GM18505 (cell line): ENCODE measurements around the gene ZNF778.
"Not testable (repeated sequence)": the region's sequence is repeated elsewhere in the genome, so short reads cannot be mapped to it uniquely, and the experiment has no call there.

Source experiments
- ATAC-seq: cut with Tn5 transposase; IDR thresholded peaks from one replicate; pipeline ENCODE4 v1.9.1; 2021; ENCODE audit not compliant: unreplicated experiment
- POLR2A ChIP-seq: IDR thresholded peaks from 4 replicates; pipeline ENCODE4 v1.6.1; 2011; ENCODE audit warnings: borderline replicate concordance; ENCODE audit not compliant: insufficient read depth, insufficient read length; ENCODE audit errors: extremely low read depth

ZNF778 gene

DNA sequence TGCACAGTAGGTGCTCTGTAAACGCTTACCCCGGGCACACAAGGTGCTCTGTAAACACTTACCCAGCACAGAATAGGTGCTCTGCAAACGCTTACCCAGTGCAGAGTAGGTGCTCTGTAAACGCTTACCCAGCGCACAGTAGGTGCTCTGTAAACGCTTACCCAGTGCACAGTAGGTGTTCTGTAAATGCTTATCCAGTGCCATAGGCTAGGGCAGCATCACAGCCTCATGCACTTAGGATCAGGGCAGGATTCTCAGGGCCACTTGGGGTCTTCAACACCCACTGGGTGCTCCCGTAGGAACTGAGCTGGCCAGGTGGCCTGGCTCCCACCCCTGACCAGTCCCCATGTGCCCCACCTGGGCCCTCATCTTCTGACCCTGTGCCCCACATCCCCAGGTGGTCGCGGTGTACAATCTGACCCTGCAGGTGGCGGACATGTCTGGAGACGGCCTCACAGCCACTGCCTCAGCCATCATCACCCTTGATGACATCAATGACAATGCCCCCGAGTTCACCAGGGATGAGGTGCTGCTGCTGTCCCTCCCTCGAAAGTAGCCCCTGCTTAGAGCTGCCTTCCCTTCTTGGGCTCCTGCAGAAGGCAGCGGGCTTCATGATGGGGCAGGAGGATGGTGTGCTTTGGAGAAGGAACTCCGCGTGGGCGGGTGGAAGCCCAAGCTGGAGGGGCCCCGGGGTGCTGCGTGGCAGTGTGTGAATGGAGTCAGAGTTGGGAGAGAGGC, 30.3 kb upstream of the ZNF778 start:
- TF ChIP-seq POLR2A = no peak
- ATAC-seq = no peak

DNA sequence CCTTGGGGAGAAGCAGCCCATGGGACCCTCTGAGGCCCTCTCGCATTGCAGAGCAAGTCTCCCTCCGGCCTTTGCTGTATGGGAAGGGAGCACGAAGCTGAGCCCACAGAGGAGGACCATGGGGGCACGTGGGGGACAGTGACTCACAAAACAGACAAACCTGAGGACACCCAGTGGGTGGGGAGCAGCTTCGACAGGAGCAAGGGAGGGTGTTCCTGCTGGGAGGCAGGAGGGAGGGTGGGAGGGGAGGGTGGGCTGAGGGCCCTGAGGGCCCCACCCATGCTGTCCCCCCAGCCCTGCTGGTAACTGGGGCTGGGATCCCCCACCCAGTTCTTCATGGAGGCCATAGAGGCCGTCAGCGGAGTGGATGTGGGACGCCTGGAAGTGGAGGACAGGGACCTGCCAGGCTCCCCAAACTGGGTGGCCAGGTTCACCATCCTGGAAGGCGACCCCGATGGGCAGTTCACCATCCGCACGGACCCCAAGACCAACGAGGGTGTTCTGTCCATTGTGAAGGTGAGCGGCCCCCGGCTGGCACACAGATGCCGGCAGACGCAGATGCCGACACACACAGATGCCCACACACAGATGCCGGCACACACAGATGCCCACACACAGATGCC, 29.6 kb upstream of the ZNF778 start:
- TF ChIP-seq POLR2A = no peak
- no peak for ATAC-seq

DNA sequence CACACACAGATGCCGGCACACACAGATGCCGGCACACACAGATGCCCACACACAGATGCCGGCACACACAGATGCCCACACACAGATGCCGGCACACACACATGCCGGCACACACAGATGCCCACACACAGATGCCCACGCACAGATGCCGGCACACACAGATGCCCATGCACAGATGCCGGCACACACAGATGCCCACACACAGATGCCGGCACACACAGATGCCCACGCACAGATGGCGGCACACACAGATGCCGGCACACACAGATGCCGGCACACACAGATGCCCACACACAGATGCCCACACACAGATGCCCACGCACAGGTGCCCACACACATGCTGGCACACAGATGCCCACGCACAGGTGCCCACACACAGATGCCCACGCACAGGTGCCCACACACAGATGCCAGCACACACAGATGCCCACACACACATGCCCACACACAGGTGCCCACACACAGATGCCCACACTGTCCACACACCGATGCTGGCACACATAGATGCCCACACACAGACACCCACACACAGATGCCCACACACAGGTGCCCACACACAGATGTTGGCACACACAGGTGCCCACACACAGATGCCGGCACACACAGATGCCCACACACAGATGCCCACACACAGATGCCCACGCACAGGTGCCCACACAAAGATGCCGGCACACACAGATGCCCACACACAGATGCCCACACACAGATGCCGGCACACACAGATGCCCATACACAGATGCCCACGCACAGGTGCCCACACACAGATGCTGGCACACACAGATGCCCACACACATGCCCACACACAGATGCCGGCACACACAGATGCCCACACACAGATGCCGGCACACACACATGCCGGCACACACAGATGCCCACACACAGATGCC, 28.8 kb upstream of the ZNF778 start:
- not testable (repeated sequence) for ATAC-seq

DNA sequence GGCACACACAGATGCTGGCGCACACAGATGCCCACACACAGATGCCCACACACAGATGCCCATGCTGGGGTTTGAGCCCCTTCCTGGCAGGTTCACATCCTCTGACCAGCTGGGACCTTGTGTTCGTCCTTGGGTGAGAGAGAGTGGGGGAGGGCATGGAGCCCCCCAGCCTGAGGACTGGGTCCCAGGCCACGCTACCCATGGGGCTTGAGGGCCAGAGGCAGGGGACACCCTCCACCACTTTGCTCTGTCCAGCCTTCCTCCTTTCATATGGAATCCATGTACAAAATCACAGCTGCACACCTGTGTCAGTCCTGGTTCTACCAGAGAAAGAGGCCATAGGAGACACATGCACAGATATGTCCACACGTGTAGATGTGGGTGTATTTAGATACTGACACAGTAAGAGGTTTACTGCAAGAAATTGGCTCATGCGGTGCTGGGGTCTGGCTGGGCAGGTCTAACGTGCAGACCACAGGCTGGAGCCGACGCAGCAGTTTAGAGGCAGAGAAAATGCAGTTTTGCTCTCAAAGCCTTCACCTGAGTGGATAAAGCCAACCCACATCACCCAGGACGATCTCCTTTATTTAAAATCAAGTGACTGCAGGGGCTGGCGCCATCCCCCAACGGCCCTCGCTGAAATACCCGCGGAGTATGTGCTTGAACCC, 28.0 kb upstream of the ZNF778 start:
- ATAC-seq = no peak
- no peak for TF ChIP-seq POLR2A

DNA sequence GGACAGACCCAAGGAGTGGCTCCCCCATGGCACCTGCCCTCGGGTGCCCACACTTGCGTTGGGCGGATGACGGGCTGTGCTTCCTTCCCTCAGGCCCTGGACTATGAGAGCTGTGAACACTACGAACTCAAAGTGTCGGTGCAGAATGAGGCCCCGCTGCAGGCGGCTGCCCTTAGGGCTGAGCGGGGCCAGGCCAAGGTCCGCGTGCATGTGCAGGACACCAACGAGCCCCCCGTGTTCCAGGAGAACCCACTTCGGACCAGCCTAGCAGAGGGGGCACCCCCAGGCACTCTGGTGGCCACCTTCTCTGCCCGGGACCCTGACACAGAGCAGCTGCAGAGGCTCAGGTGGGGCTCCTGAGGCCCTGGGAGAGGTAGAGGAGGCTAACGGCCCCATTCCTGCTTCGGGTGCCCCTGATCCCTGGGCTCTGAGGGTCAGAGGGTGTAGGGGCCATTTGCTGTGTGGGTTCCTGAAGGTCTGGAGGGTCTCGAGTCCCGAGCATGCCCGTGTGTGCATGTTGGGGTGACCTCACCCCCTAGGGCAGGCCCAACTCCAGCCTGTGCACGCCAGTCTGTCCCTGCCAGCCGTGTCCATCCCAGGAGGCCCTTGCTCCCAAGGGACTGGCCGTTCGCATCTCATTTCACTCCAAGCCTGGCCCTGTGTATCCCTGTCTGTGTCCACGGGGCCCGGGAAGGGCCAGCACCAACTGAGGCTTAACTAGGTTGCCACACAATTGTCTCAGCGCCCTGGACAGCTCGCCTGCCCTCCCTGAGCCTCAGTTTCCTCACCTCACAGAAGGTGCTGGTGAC, 27.1 kb upstream of the ZNF778 start:
- ATAC-seq = no peak
- TF ChIP-seq POLR2A = no peak

DNA sequence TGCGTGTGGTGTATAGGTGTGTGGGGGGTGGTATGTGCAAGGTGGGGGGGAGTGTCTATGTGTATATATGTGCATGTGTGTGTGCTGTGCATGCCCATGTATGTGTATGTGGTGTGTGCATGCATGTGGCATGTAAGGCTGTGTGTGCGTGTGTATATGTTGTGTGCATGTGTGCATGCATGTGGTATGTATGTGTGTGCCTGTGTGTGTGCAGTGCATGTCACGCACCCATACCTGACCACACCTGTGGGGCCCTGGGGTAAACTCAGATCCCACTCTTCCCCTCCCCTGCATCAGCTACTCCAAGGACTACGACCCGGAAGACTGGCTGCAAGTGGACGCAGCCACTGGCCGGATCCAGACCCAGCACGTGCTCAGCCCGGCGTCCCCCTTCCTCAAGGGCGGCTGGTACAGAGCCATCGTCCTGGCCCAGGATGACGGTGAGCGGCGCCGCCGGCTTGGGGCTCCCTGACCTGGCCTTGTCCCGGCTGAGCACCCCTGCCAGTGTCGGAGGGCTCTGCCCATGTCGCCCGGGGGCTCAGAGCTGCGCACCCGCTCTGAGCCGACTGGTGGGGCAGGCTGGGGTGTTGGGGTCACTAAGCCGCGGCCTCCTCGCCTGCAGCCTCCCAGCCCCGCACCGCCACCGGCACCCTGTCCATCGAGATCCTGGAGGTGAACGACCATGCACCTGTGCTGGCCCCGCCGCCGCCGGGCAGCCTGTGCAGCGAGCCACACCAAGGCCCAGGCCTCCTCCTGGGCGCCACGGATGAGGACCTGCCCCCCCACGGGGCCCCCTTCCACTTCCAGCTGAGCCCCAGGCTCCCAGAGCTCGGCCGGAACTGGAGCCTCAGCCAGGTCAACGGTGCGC, 26.2 kb upstream of the ZNF778 start:
- no peak for TF ChIP-seq POLR2A
- ATAC-seq = no peak

DNA sequence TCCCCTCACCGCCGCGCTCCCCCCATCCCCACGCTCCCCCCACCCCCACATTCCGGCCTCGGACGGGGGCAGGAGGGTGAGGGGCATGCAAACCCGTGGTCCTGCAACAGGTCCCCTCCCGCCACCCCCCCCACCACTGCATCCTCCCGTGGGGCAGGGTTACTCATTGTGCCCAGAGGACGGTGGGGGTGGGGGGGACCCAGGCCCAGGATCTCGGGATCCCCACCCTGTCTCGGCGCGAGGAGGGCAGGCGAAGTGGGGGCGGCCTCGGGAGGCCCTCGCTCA, 25.7 kb upstream of the ZNF778 start:
- no peak for TF ChIP-seq POLR2A
- ATAC-seq = no peak

DNA sequence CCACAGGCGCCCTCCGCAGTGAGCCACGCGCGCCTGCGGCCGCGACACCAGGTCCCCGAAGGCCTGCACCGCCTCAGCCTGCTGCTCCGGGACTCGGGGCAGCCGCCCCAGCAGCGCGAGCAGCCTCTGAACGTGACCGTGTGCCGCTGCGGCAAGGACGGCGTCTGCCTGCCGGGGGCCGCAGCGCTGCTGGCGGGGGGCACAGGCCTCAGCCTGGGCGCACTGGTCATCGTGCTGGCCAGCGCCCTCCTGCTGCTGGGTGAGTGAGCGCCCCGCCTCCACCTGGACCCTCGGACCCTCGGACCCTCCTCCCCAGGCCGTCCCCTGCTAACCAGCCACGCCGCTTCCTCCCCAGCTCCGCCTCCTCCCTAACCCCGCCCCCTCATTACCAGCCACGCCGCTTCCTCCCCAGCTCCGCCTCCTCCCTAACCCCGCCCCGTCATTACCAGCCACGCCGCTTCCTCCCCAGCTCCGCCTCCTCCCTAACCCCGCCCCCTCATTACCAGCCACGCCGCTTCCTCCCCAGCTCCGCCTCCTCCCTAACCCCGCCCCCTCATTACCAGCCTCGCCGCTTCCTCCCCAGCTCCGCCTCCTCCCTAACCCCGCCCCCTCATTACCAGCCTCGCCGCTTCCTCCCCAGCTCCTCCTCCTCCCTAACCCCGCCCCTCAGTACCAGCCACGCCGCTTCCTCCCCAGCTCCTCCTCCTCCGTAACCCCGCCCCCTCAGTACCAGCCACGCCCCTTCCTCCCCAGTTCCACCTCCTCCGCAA, 25.1 kb upstream of the ZNF778 start:
- ATAC-seq = not testable (repeated sequence)

DNA sequence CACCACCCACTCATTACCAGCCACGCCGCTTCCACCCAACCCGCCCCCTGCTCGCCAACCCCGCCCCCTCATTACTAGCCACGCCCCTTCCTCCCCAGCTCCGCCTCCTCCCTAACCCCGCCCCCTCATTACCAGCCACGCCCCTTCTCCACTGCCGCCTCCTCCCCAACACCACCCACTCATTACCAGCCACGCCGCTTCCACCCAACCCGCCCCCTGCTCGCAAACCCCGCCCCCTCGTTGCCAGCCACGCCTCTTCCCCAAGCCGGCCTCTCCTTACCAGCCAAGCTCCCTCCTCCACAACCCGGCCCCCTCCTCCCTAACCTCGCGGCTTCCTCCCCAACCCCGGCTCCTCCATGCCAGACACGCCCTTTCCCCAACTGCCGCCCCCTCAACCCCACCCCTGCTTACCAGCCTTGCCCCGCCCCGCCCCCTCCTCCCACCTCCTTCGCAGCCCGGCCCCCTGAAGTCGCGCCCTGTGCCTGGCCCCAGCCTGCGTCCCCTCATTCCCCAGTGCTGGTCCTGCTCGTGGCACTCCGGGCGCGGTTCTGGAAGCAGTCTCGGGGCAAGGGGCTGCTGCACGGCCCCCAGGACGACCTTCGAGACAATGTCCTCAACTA, 24.4 kb upstream of the ZNF778 start:
- no peak for TF ChIP-seq POLR2A
- ATAC-seq = no peak

DNA sequence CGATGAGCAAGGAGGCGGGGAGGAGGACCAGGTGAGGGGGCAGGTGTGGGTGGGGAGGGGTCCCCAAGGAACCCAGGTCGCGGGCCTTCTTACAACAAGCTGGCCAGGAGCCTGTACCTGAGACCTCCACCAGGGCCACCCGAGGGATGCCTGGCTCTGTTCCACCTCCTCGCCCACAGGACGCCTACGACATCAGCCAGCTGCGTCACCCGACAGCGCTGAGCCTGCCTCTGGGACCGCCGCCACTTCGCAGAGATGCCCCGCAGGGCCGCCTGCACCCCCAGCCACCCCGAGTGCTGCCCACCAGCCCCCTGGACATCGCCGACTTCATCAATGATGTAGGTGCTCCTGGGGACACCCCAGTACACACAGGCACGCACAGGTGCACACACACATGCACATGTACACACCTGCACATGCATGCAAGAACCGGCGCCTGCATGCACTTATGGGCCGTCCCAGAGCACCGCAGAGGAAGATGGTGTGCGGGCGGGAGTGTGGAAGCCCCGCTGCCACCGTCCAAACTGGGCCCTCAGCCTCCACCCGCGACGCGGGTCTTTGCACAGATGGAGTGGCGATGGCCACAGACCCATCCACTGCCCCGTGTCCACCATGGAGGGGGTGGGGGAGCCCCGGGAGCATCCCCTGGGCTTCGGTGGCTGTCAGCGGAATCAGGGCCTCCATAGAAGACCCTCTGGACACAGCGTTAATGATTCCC, 23.8 kb upstream of the ZNF778 start:
- no peak for ATAC-seq
- no peak for TF ChIP-seq POLR2A

DNA sequence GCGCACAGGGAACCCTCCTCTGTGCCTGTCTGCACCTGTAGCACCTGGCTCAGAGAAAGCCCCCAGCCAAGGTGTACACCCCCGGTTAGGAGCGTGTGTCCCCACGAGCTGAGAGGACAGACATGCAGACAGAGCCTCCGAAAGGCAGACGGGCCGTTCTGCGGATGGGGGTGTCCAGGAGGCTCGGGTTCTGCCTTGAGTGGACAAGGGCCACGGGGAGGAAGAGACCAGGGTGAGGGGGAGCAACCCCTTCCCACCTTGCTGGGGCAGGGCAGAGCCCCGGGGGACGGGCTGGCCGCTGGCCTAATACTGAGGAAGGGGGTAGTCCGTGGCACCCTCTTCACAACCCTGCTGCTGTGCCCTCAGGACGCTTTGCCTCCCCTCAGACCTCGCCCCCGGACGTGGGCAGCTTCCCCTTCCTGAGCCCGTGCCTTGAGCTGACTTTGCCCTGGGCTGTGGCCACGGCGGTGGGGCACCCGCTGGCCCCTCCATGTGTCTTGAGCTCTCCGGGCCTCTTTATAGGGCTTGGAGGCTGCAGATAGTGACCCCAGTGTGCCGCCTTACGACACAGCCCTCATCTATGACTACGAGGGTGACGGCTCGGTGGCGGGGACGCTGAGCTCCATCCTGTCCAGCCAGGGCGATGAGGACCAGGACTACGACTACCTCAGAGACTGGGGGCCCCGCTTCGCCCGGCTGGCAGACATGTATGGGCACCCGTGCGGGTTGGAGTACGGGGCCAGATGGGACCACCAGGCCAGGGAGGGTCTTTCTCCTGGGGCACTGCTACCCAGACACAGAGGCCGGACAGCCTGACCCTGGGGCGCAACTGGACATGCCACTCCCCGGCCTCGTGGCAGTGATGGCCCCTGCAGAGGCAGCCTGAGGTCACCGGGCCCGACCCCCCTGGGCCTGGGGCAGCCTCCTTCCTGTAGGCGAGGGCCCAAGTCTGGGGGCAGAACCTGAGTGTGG, 22.9 kb upstream of the ZNF778 start:
- no peak for ATAC-seq
- TF ChIP-seq POLR2A = no peak
